LNCaP clone FGC (cell line): ENCODE data around the gene PRPF40B.
A peak's percentile ranks its signal among the peaks of the same experiment; 100 is the strongest.

Source experiments
- DNase-seq: peaks from one replicate; pipeline ENCODE4 v3.0.0-alpha.2; 2011; ENCODE audit warnings: low read depth
- H3K4me3 ChIP-seq: 2 replicates; pipeline ENCODE4 v1.5.1; 2011; ENCODE audit warnings: mild to moderate bottlenecking, low read depth, low read length, control low read depth
- CTCF ChIP-seq: IDR thresholded peaks from 2 replicates; pipeline ENCODE4 v1.5.1; 2012; ENCODE audit warnings: mild to moderate bottlenecking; ENCODE audit not compliant: control insufficient read depth, insufficient read depth; ENCODE audit errors: extremely low read depth

PRPF40B gene

GRCh38 chr12:49622501-49623141, 740 bp upstream of the PRPF40B start:
- TF ChIP-seq CTCF: no peak
- no peak for DNase-seq
- peak overlapping the region; percentile 70 for H3K4me3 ChIP-seq

- TF ChIP-seq CTCF: no peak
- no peak overlapping the region for H3K4me3 ChIP-seq
- DNase-seq: no peak
Measured at GRCh38 chr12:49624921-49625577, 1.7 kb downstream of the PRPF40B start.

GRCh38 chr12:49626169-49626835, 2.9 kb downstream of the PRPF40B start:
- TF ChIP-seq CTCF: 0 out of 2 replicates have a peak, but pooled peaks have one; percentile 11
- no peak for DNase-seq
- H3K4me3 ChIP-seq: no peak overlapping the region

GRCh38 chr12:49626836-49627235, 3.5 kb downstream of the PRPF40B start:
- DNase-seq: no peak
- TF ChIP-seq CTCF: no peak
- no peak overlapping the region for H3K4me3 ChIP-seq

GRCh38 chr12:49627752-49628360, 4.5 kb downstream of the PRPF40B start:
- no peak for TF ChIP-seq CTCF
- DNase-seq: no peak
- no peak overlapping the region for H3K4me3 ChIP-seq

GRCh38 chr12:49631336-49631907, 8.1 kb downstream of the PRPF40B start:
- no peak for TF ChIP-seq CTCF

More at GRCh38 chr12:49631336-49631907, 8.1 kb downstream of the PRPF40B start:
- no peak overlapping the region for H3K4me3 ChIP-seq
- DNase-seq: no peak
